Mucosa of rectum (tissue), 2 donors: ENCODE results near the gene ZNF804A.

Source experiments
- H3K27ac ChIP-seq, 2 donors: one replicate each; pipeline ENCODE4 v1.7.0; 2013; ENCODE audit warnings: inconsistent platforms in 2 of 2, low read depth in 2 of 2, low read length in 2 of 2
- H3K27me3 ChIP-seq, 2 donors: one replicate each; pipeline ENCODE4 v1.7.0; 2013; ENCODE audit warnings: low read length in 2 of 2; ENCODE audit not compliant: control insufficient read depth in 2 of 2, insufficient read depth in 2 of 2
- H3K36me3 ChIP-seq, 2 donors: one replicate each; pipeline ENCODE4 v1.7.0; 2013; ENCODE audit warnings: low read length in 2 of 2; ENCODE audit not compliant: control insufficient read depth in 2 of 2, insufficient read depth in 2 of 2
- H3K4me1 ChIP-seq, 2 donors: one replicate each; pipeline ENCODE4 v1.7.0; 2013; ENCODE audit warnings: low read length in 2 of 2, mild to moderate bottlenecking in 1 of 2; ENCODE audit not compliant: control insufficient read depth in 2 of 2, insufficient read depth in 2 of 2
- H3K4me3 ChIP-seq, 2 donors: one replicate each; pipeline ENCODE4 v1.7.0; 2013; ENCODE audit warnings: low read length in 2 of 2
- H3K9ac ChIP-seq, 2 donors: one replicate each; pipeline ENCODE4 v1.7.0; 2013; ENCODE audit warnings: low read length in 2 of 2, low read depth in 1 of 2, mild to moderate bottlenecking in 1 of 2
- H3K9me3 ChIP-seq, 2 donors: one replicate each; pipeline ENCODE4 v1.7.0; 2013; ENCODE audit warnings: low read length in 2 of 2; ENCODE audit not compliant: control insufficient read depth in 2 of 2
- donor health status: healthy.
- donor health status: Normal muscosa, but diverticular disease.

The ZNF804A gene

GRCh38 chr2:184646593-184646992 lies 48.3 kb downstream of the ZNF804A start:
- Histone ChIP-seq H3K4me1 (no peaks in the 10 kb centered on the region), H3K9me3 (no peaks in the 10 kb centered on the region)

GRCh38 chr2:184654945-184655344 lies 56.6 kb downstream of the ZNF804A start:
- Histone ChIP-seq H3K27ac (no peak overlapping the region), H3K9me3 (no peaks in the 10 kb centered on the region), H3K27me3 (no peaks in the 10 kb centered on the region), H3K36me3 (no peaks in the 10 kb centered on the region), H3K9ac (no peak overlapping the region), H3K4me1 (no peaks in the 10 kb centered on the region), H3K4me3 (no peak overlapping the region)

More at GRCh38 chr2:184646593-184646992, 48.3 kb downstream of the ZNF804A start:
- H3K36me3 ChIP-seq, result no peaks in the 10 kb centered on the region
- H3K4me3 ChIP-seq, result no peak overlapping the region
- no peaks in the 10 kb centered on the region for H3K27me3 ChIP-seq
- H3K27ac ChIP-seq, result no peak overlapping the region
- H3K9ac ChIP-seq, result no peak overlapping the region

- H3K9me3 ChIP-seq, result no peaks in the 10 kb centered on the region
- H3K27ac ChIP-seq, result no peak overlapping the region
- H3K4me1 ChIP-seq, result no peaks in the 10 kb centered on the region
These were observed 78.8 kb downstream of the ZNF804A start for GRCh38 chr2:184677171-184677570.

GRCh38 chr2:184679219-184680018 lies 81.1 kb downstream of the ZNF804A start:
- no peaks in the 10 kb centered on the region for H3K27me3 ChIP-seq
- H3K36me3 ChIP-seq, result no peaks in the 10 kb centered on the region
- no peaks in the 10 kb centered on the region for H3K9me3 ChIP-seq
- no peaks in the 10 kb centered on the region for H3K4me1 ChIP-seq
- H3K4me3 ChIP-seq, result no peak overlapping the region
- H3K9ac ChIP-seq, result no peak overlapping the region
- H3K27ac ChIP-seq, result no peak overlapping the region

More at GRCh38 chr2:184677171-184677570, 78.8 kb downstream of the ZNF804A start:
- Histone ChIP-seq H3K4me3 (no peak overlapping the region), H3K27me3 (no peaks in the 10 kb centered on the region), H3K9ac (no peak overlapping the region), H3K36me3 (no peaks in the 10 kb centered on the region)

- Histone ChIP-seq H3K36me3 (no peaks in the 10 kb centered on the region), H3K4me1 (no peaks in the 10 kb centered on the region), H3K4me3 (no peak overlapping the region), H3K27ac (no peak overlapping the region), H3K27me3 (no peaks in the 10 kb centered on the region), H3K9me3 (no peaks in the 10 kb centered on the region), H3K9ac (no peak overlapping the region)
These were observed 82.5 kb downstream of the ZNF804A start for GRCh38 chr2:184680825-184681224.

- Histone ChIP-seq H3K27me3 (no peaks in the 10 kb centered on the region), H3K27ac (no peak overlapping the region), H3K9ac (no peak overlapping the region), H3K9me3 (no peaks in the 10 kb centered on the region), H3K4me1 (no peaks in the 10 kb centered on the region), H3K4me3 (no peak overlapping the region), H3K36me3 (no peaks in the 10 kb centered on the region)
These were observed 83.5 kb downstream of the ZNF804A start for GRCh38 chr2:184681642-184682321.

- Histone ChIP-seq H3K9ac (no peak overlapping the region), H3K4me1 (no peaks in the 10 kb centered on the region), H3K27ac (no peak overlapping the region), H3K36me3 (no peaks in the 10 kb centered on the region), H3K9me3 (no peaks in the 10 kb centered on the region), H3K4me3 (no peak overlapping the region), H3K27me3 (no peaks in the 10 kb centered on the region)
These were observed 85.6 kb downstream of the ZNF804A start for GRCh38 chr2:184683911-184684310.

GRCh38 chr2:184685999-184686841 lies 87.9 kb downstream of the ZNF804A start:
- Histone ChIP-seq H3K36me3 (no peaks in the 10 kb centered on the region), H3K4me3 (no peak overlapping the region), H3K27ac (no peak overlapping the region), H3K9ac (no peak overlapping the region), H3K9me3 (no peaks in the 10 kb centered on the region), H3K4me1 (no peaks in the 10 kb centered on the region), H3K27me3 (no peaks in the 10 kb centered on the region)

- Histone ChIP-seq H3K36me3 (no peaks in the 10 kb centered on the region), H3K9me3 (no peaks in the 10 kb centered on the region), H3K9ac (no peak overlapping the region), H3K27ac (no peak overlapping the region), H3K27me3 (no peaks in the 10 kb centered on the region), H3K4me1 (no peaks in the 10 kb centered on the region), H3K4me3 (no peak overlapping the region)
These were observed 91.3 kb downstream of the ZNF804A start for GRCh38 chr2:184689638-184690037.
